NCI-H510A treated with DMSO at 0.1 percent for 48 hours (cell line): ENCODE measurements around the gene CCL5.

ENCODE experiments used
- DNase-seq: peaks from one replicate; lab custom pipeline; 2025; lab: John Stamatoyannopoulos, UW

The CCL5 gene

DNA sequence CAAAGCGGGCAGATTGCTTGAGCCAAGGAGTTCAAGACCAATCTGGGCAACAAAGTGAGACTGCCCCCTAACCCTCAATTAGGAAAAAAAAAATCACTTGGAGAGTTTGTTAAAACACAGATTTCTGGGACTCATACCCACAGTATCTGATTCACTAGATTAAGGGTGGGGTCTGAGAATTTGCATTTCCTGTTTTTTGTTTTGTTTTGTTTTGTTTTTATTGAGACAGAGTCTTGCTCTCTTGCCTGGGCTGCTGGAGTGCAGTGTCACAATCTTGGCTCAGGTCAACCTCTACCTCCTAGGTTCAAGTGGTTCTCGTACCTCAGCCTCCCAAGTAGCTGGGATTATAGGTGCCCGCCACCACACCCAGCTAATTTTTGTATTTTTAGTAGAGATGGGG is 12.6 kb downstream of the CCL5 start:
- DNase-seq, result no peak

- DNase-seq, result no peak
Observed at GRCh38 chr17:35866341-35866950, 13.7 kb downstream of the CCL5 start.

DNA sequence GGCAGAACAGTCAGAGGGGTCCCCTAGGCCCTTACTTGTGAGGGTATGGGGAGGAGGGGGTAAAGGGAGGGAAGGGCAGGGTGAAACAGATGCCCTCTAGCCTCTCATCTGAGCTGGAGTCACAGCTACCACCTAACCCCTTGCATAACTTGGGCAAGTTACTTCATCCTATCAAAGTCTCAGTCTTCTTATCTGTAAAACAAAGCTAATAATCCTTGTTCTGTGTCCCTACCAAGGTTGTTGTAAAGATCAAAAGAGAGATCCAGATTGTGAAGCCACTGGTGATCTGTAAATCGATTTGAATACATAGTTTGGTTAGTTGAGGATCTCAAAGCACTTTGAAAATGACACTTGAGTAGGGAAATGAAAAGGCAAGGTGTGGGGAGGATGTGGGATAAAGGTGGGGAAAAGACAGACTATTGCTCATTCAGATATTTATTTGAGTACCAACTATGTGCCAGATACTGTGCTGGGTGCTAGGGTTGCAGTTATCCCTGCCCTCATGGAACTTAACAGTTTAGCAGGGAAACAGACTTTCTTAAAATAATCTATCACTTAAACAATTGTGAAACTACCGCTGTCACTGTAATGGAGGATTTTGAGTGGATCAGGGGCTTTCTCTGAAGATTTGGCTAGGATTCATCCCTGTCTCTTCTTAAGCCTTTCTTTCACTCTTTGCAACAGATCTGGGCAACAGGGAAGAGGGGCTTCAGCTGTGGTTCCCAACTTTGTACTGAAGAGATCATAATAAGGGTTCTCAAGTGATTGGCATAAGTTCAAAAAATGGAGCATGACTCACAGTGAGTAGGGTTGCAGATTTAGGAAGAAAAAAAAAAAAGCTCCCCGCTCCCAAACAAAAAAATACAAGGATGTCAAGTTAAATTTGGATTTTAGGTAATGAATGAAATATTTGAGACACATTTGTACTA is 14.5 kb downstream of the CCL5 start:
- no peak for DNase-seq

GRCh38 chr17:35864853-35865252 is 15.3 kb downstream of the CCL5 start:
- no peak for DNase-seq

- no peak for DNase-seq
Observed at GRCh38 chr17:35856603-35857002, 23.6 kb downstream of the CCL5 start.

DNA sequence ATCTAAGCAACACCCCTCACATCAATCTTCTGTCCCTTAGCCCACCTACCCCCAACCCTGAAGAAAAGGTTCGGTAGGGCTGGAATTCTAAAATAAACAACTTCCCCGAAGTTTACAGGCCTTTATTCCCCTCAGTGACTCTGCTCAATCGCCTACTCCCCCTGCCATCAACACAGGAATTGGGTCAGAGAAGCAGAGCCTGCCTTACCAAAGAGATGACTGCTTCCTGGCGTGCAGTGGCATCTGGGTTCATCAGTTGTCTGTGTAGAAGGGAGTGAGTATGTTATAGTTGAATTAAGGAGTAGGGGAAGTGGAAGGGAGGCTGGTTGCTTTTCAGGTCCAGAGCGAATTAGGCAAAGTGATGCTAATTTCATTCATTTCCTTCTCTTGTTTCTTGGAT is 24.2 kb downstream of the CCL5 start:
- DNase-seq, result no peak

DNA sequence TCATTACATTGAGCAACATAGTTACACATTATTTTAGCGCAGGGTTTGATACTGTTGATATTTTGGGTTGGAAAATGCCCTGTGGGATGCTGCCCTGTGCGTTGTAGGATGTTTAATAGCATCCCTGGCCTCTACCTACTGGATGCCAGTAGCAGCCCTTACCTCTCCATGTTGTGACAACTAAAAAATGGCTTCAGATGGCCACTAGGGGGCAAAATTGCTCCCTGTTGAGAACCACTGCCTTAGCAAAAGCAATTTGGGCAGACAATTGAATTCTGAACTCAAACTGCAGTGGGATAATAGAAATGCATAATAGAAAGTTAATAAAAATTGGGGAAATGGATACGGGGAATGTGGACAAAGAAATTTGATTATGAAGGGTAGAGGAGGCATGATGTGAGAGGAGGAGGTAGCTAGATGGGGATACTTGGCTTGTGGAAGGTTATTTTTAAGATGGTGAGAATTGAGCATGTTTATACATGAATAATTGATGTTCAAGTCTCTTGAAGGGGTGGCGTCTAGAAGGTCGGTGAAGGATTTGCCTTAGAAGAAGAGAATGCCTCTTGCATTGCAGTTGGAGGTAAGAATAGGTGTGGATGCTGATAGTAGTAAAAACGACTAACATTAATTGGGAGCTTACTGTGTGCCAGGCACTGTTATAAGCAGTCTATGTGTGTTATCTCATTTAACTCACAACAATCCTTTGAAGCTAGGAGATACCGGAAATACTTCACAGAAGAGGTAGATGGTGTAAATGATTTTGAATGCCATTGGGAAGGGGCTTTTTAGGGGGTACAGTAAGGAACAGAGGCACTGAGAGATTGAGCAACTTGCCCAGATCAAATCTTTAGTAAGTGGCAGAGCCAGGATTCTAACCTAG is 30.5 kb downstream of the CCL5 start:
- peak; percentile 69 for DNase-seq

DNA sequence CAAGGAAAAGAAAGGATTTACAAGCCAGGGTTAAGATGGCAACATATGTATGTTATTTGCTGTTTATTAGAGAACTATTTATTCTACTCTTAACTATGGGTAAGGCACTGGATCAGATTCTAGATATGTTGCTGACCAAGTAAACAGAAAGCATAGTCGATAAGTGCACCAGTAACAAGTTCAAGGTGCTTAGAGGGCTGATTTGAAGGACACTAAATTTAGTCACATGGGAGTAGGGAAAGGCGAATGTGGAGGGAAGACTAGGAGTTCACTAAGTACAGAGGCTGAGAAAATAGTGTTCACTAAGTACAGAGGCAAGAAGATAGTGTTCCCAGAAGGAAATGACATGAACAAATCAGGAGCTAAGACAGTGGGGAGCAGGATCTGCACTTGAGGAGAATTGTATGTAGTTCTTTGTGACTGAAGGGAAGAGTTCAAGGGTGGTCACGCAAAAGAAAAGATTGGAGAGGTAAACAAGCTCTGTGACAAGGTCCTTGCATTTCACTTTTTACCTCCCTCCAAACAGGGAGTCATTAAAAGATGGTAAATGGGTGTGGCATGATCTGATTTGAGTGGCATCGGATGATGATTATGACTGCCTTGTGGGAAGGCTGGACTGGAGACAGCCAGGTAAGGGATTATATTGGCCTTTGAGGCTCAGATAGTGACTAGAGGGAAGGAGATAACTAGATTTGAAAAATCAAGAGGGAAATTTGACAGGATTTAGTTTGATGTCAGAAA is 32.4 kb downstream of the CCL5 start:
- DNase-seq, result no peak

GRCh38 chr17:35847006-35847405 is 33.2 kb downstream of the CCL5 start:
- no peak for DNase-seq

GRCh38 chr17:35846055-35846809 is 33.9 kb downstream of the CCL5 start:
- no peak for DNase-seq

GRCh38 chr17:35844547-35844946 is 35.6 kb downstream of the CCL5 start:
- DNase-seq, result no peak

DNA sequence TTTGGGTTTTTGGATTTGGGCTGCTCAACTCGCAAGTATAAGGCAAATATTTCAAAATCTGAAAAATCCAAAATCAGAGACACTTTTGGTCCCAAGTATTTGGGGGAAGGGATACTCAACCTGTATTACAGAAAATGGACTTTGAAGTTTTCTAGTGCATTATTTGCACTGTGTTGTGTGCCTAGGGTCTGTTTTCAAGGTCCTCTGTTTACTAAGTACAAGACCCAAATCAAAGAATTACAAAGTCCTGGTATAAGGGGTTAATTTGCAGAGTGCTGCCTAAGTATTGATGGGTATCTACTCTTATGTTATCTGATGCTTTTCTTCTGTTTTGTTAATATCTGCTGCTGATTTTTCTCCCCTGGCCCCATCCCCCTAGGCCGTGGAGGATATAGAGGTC is 36.5 kb downstream of the CCL5 start:
- DNase-seq, result no peak

DNA sequence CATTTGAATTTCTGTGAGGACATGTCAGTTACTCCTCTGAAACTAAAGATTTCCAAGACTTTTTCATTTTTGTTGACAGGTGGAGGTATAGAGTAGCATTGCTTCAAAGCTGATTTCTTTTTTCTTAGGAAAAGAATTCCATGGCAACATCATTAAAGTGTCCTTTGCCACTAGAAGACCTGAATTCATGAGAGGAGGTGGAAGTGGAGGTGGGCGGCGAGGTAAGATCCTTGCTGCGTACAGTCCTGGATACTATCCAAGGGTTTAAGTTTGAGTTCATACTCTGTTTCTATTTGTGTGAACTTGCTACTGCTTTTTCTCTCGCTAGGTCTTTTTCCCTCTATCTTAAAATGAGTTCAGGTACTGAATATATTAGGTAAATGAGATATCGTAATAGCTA is 37.9 kb downstream of the CCL5 start:
- DNase-seq, result no peak

GRCh38 chr17:35841505-35841904 is 38.7 kb downstream of the CCL5 start:
- DNase-seq, result no peak

GRCh38 chr17:35841101-35841500 is 39.1 kb downstream of the CCL5 start:
- DNase-seq, result no peak

GRCh38 chr17:35825206-35825605 is 55.0 kb downstream of the CCL5 start:
- DNase-seq, result no peak
